SK-N-SH (cell line): ENCODE results near the gene CDKL4. TPM values are rescaled to one million over a fixed set of nuclear protein-coding genes. Genes with fewer than 3 reads are reported as not detected.
"Not testable (repeated sequence)": the region's sequence is repeated elsewhere in the genome, so short reads cannot be mapped to it uniquely, and the experiment has no call there.

Source experiments
- CTCF ChIA-PET: fragments of 300-600, 350-600 bp; formaldehyde crosslinking; extraction: SDS; loops from one replicate; lab custom pipeline; 2021; lab: Yijun Ruan, JAX
- POLR2A ChIA-PET: fragments of 350-600 bp; sonication (Branson Sonifier 250); formaldehyde crosslinking; extraction: SDS; loops from one replicate; lab custom pipeline; 2020; ENCODE audit warnings: antibody characterized with exemption, inconsistent platforms; lab: Yijun Ruan, JAX
- DNase-seq: peaks from one replicate; pipeline ENCODE4 v3.0.0; 2012
- H2AFZ ChIP-seq: fragments of 200-600 bp; sonication (generic); 2 replicates; pipeline ENCODE4 v1.8.1; 2016; ENCODE audit warnings: antibody characterized with exemption, mild to moderate bottlenecking, low read depth
- H3F3A ChIP-seq: fragments of 200-600 bp; sonication (generic); replicated peaks from 2 replicates; pipeline ENCODE3; 2016; ENCODE audit warnings: antibody characterized with exemption, mild to moderate bottlenecking; ENCODE audit not compliant: insufficient read depth
- H3K27ac ChIP-seq, 2 experiments: fragments of 200-500 bp in 1 of 2; fragments of 200-600 bp in 1 of 2; sonication (Bioruptor generic) in 1 of 2; sonication (generic), shearing (Covaris generic) in 1 of 2; 2 replicates each; pipeline versions ENCODE4 v1.5.1 to v1.6.1; 2014 to 2016; ENCODE audit warnings: low read depth in 2 of 2, inconsistent platforms in 1 of 2, low read length in 1 of 2, mild to moderate bottlenecking in 1 of 2, mixed read lengths in 1 of 2
- H3K27me3 ChIP-seq: fragments of 200-600 bp; sonication (generic), shearing (Covaris generic); 2 replicates; pipeline ENCODE4 v1.6.1; 2016; ENCODE audit warnings: mixed run types; ENCODE audit not compliant: insufficient read depth
- H3K36me3 ChIP-seq, 2 experiments: fragments of 200-500 bp in 1 of 2; fragments of 200-600 bp in 1 of 2; sonication (Bioruptor generic) in 1 of 2; sonication (generic) in 1 of 2; replicated peaks in 1 of 2; 2 replicates each; pipeline versions ENCODE3 to v1.5.1; 2014 to 2016; ENCODE audit warnings: low read length in 1 of 2, mild to moderate bottlenecking in 1 of 2; ENCODE audit not compliant: insufficient read depth in 2 of 2, control insufficient read depth in 1 of 2
- H3K4me1 ChIP-seq, 2 experiments: fragments of 200-500 bp in 1 of 2; fragments of 200-600 bp in 1 of 2; sonication (Bioruptor generic) in 1 of 2; sonication (generic), shearing (Covaris generic) in 1 of 2; 2 replicates each; pipeline versions ENCODE4 v1.5.1 to v1.6.1; 2014 to 2016; ENCODE audit warnings: low read depth in 1 of 2, low read length in 1 of 2, mixed run types in 1 of 2; ENCODE audit not compliant: insufficient read depth in 2 of 2, control insufficient read depth in 1 of 2
- H3K4me2 ChIP-seq: fragments of 200-600 bp; sonication (generic), shearing (Covaris generic); 2 replicates; pipeline ENCODE4 v1.6.1; 2017; ENCODE audit warnings: mixed run types
- H3K4me3 ChIP-seq, 2 experiments: fragments of 200-500 bp in 1 of 2; fragments of 200-600 bp in 1 of 2; sonication (Bioruptor generic) in 1 of 2; sonication (generic), shearing (Covaris generic) in 1 of 2; 2 replicates each; pipeline versions ENCODE4 v1.5.1 to v1.8.1; 2014 to 2016; ENCODE audit warnings: low read depth in 2 of 2, inconsistent platforms in 1 of 2, low read length in 1 of 2, mild to moderate bottlenecking in 1 of 2, mixed read lengths in 1 of 2, moderate library complexity in 1 of 2
- H3K79me2 ChIP-seq: fragments of 200-600 bp; sonication (generic); 2 replicates; pipeline ENCODE4 v1.8.1; 2017; ENCODE audit warnings: mild to moderate bottlenecking; ENCODE audit not compliant: insufficient read depth
- H3K9ac ChIP-seq: fragments of 200-600 bp; sonication (generic); 2 replicates; pipeline ENCODE4 v1.6.1; 2017; ENCODE audit warnings: mixed run types
- H3K9me2 ChIP-seq: fragments of 200-600 bp; sonication (generic); 2 replicates; pipeline ENCODE4 v1.6.1; 2017; ENCODE audit warnings: mixed run types
- H3K9me3 ChIP-seq: fragments of 200-600 bp; sonication (generic); 2 replicates; pipeline ENCODE4 v1.6.1; 2017; ENCODE audit warnings: mixed run types, mild to moderate bottlenecking, moderate library complexity
- H4K20me1 ChIP-seq: fragments of 200-600 bp; sonication (generic); 2 replicates; pipeline ENCODE4 v1.6.1; 2017; ENCODE audit warnings: mild to moderate bottlenecking, mixed run types; ENCODE audit not compliant: insufficient read depth
- ELF1 ChIP-seq: IDR thresholded peaks from 2 replicates; pipeline ENCODE4 v1.4.0; 2012
- EP300 ChIP-seq, 2 experiments: IDR thresholded peaks; 2 replicates each; pipeline versions ENCODE4 v1.4.0 to v1.6.1; 2012; ENCODE audit warnings: borderline replicate concordance in 1 of 2, low read depth in 1 of 2, low read length in 1 of 2
- GABPA ChIP-seq: IDR thresholded peaks from 2 replicates; pipeline ENCODE4 v1.4.0; 2012; ENCODE audit warnings: low read depth, mild to moderate bottlenecking
- MXI1 ChIP-seq: IDR thresholded peaks from 2 replicates; pipeline ENCODE4 v1.6.1; 2012; ENCODE audit warnings: mild to moderate bottlenecking, low read depth, low read length, improper control_type of control experiment
- PBX3 ChIP-seq: IDR thresholded peaks from 2 replicates; pipeline ENCODE4; 2012
- RXRA ChIP-seq: IDR thresholded peaks from 2 replicates; pipeline ENCODE4 v1.4.0; 2012; ENCODE audit warnings: low read depth, mild to moderate bottlenecking, borderline replicate concordance
- WGBS: methylation state at CpG from one replicate; pipeline ENCODE4 v1.1.6; 2017; ENCODE audit warnings: low lambda C conversion rate; 5-methylcytosine and 5-hydroxymethylcytosine counted together
- polyA plus RNA-seq, 3 experiments: library from polyadenylated mRNA; depleted of rRNA; stranded (reverse); fragments of >200 nt; gene quantifications; 2 replicates each; pipeline ENCODE4 v1.2.3, GENCODE V29; 2012
- TF ChIP-seq, protein P1 (sequence below): IDR thresholded peaks from 2 replicates; pipeline ENCODE4 v1.4.0; 2012; ENCODE audit warnings: low read depth, borderline replicate concordance

The CDKL4 gene
- polyA plus RNA-seq, 1 of the 3 experiments (the other 2 are of a cell fraction) = 0.81 TPM

DNA sequence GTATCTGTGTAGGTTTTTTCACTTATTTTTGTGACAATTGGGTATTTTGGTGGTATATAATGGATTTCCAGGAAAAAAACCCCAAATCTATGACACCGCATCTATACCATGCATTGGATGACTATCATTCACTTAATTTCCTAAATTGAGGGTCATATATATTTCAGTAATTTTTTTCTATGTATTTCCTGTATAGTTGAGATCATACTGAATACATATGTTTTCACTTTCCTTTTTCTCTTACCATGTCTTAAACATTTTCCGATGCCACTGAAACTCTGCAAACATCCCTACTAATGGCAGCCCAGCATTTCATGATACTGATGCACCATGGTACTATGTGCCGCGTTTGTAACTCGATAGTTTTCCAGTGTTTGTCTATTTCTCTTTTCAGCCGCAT, 40.4 kb downstream of the CDKL4 start (continued):
- TF ChIP-seq, protein P1, sequence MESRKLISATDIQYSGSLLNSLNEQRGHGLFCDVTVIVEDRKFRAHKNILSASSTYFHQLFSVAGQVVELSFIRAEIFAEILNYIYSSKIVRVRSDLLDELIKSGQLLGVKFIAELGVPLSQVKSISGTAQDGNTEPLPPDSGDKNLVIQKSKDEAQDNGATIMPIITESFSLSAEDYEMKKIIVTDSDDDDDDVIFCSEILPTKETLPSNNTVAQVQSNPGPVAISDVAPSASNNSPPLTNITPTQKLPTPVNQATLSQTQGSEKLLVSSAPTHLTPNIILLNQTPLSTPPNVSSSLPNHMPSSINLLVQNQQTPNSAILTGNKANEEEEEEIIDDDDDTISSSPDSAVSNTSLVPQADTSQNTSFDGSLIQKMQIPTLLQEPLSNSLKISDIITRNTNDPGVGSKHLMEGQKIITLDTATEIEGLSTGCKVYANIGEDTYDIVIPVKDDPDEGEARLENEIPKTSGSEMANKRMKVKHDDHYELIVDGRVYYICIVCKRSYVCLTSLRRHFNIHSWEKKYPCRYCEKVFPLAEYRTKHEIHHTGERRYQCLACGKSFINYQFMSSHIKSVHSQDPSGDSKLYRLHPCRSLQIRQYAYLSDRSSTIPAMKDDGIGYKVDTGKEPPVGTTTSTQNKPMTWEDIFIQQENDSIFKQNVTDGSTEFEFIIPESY = no peak
- no peak for TF ChIP-seq GABPA

- Histone ChIP-seq H3K9me3 (no peaks in the 10 kb centered on the region), H2AFZ (no peak overlapping the region), H4K20me1 (no peaks in the 10 kb centered on the region), H3F3A (no peaks in the 10 kb centered on the region), H3K9ac (no peak overlapping the region), H3K36me3 (no peaks in the 10 kb centered on the region), H3K4me3 (no peak overlapping the region), H3K27ac (no peak overlapping the region), H3K79me2 (no peaks in the 10 kb centered on the region), H3K9me2 (no peaks in the 10 kb centered on the region), H3K4me2 (no peak overlapping the region), H3K4me1 (no peaks in the 10 kb centered on the region), H3K27me3 (no peaks in the 10 kb centered on the region)
- ChIA-PET CTCF (interaction anchor here (1.0 to 1.7 kb wide), 4 partner anchors 24 to 143 kb away, joined by 3 to 6 read pairs (median 4); no protein-coding TSS in a partner anchor), POLR2A (no interaction called here)
- no peak for DNase-seq
- TF ChIP-seq EP300 (IDR thresholded peaks at IDR 0.05; ENCODE audit: borderline replicate concordance in 1 of 2, low read depth in 1 of 2, low read length in 1 of 2) = no peak
- no peak for TF ChIP-seq MXI1
- TF ChIP-seq PBX3 = no peak
- TF ChIP-seq RXRA = no peak
- TF ChIP-seq GABPA = no peak
- no peak for TF ChIP-seq ELF1
- 82% methylated on average over 1 of the region's 1 CpG for WGBS
Measured at GRCh38 chr2:39202639-39203369, 41.0 kb downstream of the CDKL4 start.

- CTCF ChIA-PET = interaction anchor here (0.7 kb wide), 1 partner anchor 11 kb away, joined by 3 read pairs; no protein-coding TSS in a partner anchor
- H3K9ac ChIP-seq, H3F3A ChIP-seq, POLR2A ChIA-PET, H3K79me2 ChIP-seq, H2AFZ ChIP-seq, H3K36me3 ChIP-seq, H3K27me3 ChIP-seq, H3K9me3 ChIP-seq, DNase-seq, H3K4me1 ChIP-seq, H3K4me3 ChIP-seq, H4K20me1 ChIP-seq, H3K27ac ChIP-seq, H3K4me2 ChIP-seq, H3K9me2 ChIP-seq: not testable (repeated sequence)
- WGBS = 77% methylated on average over 2 of the region's 2 CpGs
Measured at GRCh38 chr2:39197003-39197402, 46.8 kb downstream of the CDKL4 start.
